NCI-H2227 (cell line): ENCODE results near the gene PDIK1L.

Experiments used
- DNase-seq: peaks from one replicate; lab custom pipeline; 2025; ENCODE audit not compliant: unreplicated experiment; lab: John Stamatoyannopoulos, UW

The PDIK1L gene

DNA sequence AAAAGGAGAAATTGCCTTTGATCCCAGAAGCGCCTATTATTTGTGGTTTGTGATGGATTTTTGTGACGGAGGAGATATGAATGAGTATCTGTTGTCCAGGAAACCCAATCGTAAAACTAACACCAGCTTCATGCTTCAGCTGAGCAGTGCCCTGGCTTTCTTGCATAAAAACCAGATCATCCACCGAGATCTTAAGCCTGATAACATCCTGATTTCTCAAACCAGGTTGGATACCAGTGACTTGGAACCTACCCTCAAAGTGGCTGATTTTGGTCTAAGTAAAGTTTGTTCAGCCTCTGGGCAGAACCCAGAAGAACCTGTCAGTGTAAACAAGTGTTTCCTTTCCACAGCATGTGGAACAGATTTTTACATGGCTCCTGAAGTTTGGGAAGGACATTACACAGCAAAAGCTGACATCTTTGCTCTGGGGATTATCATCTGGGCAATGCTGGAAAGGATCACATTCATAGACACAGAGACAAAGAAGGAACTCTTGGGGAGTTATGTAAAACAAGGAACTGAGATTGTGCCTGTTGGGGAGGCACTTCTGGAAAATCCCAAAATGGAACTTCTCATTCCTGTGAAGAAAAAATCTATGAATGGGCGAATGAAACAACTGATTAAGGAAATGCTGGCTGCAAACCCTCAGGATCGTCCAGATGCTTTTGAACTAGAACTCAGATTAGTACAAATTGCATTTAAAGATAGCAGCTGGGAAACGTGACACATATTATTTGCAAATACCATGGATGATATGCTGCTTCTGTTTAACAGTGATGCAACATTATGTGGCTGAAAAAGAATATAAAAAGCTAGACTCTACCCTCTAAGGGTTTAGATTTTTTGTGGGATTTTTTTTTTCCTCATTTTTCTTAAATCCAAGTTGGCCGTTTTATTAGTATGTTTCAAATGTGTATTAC is 10.5 kb downstream of the PDIK1L start:
- DNase-seq = no peak

DNA sequence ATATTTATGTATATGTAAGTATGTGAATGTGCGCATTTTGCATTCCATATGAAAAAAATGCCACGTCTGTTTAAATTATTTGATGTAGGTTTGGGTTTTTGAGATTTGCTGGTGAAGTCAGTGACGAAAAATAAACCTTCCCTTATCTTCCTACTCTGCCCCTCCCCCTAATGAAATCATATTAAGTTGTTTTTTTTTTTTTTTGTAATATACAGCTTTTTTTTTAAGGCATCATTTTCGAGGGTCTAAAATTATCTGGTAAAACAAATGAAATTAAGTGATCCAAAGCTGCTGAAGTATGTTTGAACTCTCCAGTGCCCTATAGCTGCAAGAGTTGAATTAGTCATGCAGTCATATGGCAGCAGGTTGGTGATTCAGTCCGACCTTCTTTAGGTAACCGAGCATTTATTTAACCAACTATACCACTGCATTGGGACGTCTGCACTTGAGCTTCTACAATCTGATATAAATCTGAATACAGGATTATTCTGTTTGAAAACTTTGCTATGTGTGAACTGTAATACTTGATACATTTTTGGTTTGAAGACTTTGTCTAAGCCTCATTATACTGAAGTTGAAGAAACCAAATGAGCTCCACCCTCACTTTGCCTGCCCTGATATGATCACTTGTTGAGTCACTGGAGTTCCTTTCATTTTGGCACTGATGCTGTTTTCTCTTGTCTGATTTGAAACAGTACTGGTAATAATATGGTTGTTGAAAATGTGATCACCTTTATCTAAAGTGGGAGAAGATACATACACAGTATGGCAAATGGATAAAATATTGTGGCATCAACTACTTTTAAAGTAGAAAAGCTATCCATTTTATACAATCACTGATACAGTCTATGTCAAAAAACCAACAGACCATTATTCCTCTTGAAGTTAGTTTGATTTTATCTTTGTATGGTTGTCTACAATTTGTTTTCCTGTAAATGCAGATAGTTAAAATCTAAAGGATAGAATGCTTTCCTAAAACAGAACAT is 11.7 kb downstream of the PDIK1L start:
- DNase-seq = no peak

DNA sequence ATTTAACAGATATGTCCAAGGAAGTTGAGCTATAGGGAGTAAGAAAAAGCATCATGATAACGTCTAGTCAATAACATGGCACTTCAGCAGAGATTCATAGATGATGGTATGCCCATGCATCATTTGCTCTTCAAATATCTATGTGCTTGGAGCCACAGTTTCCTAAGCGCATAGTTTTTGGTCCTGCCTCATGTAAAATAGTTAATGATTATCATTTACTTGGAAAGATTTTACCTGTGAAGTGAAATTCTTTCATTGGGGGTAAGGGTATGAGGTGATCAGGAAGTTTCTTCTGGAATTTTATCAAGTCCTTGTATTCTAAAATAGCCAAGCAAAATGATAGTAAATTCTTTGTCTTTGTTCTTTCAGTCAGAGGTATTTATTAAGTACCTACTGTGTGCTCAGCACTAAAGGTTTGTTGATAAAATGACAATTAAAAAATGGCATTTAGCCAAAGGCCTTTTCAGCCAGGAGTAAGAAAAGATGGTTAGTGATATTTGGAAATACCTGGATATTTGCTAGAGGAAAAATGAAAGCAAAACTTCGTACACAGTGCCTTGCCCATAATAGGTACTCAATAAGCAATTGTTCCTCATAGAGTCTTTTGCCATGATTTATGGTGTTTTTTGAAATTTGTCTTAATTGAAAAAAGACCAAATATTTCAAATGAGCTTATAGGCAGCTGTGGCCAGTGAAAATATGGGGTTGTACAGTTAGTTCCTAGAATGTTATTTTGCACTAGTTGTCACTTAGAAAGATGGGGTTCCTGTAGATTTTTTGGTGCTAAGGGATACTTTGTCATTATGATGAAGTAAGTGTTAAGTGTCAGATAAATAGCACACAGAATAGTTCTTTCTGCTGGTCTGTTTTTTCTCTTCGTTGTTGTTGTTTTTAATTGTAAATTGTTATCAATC is 13.1 kb downstream of the PDIK1L start:
- DNase-seq = no peak

DNA sequence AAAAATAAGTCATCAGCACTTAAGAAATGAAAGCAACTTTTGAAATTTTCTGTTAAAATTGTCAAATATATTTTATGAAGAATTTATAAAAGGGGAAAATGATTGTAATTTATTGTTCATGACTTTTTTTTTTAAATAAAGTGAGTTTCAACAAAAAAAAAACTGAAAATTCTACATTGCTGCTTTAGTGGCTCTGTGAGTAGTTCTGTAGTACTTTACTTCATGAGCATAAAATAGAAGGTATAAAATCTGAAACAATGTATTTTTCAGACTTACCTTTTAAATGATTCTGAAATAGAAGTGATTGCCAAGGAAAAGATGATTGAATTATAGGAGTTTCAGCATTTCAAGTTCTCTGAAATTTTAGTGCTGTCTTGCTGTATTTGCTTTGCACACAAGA is 13.8 kb downstream of the PDIK1L start:
- no peak for DNase-seq

DNA sequence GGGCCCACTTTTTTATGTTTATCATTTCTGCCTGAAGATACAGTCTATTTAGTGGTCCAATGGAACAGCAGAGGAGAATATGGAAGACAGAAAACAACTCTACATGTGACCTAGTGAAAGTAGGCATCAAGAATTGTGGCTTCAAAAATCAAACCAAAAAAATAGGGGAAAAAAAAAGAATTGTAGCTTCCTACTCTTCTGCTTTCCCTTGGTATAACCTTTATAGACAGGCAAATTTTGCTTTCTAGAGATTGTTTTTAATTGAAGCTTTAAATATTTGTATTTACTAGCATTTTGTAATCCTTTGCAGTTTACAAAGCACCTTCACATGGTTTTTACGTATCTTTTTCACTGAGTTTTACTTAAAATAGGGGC is 14.3 kb downstream of the PDIK1L start:
- DNase-seq = no peak

DNA sequence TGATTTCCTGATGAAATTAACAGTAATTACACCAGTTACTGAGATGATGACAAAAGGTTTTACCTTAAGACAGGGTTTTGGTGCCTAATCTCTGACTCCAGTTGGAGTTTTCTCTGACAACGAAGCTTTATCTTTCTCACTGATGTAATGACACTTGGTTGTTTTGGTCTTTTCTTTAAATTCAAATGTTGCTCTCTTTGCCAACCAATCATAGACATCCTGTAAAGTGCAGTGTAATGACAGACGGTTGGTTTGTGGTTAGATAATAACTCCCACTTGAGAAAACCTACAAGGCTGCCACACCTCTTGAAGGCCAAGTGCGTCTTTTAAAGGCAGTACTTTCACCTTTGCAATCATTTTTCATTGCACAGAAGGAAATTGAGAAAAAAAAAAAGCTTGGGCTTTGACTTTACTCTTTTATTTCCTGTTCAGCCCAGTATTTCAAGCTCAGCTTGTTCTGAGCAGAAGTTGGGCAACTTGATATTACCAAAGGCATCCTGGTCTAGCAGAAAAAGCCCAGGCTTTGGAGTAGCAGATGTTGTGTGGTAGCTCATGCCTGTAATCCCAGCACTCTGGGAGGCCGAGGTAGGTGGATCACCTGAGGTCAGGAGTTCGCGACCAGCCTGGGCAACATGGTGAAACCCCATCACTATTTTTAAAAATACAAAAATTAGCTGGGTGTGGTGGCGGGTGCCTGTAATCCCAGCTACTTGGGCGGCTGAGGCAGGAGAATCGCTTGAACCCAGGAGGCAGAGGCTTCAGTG is 14.9 kb downstream of the PDIK1L start:
- peak; percentile 89 for DNase-seq

DNA sequence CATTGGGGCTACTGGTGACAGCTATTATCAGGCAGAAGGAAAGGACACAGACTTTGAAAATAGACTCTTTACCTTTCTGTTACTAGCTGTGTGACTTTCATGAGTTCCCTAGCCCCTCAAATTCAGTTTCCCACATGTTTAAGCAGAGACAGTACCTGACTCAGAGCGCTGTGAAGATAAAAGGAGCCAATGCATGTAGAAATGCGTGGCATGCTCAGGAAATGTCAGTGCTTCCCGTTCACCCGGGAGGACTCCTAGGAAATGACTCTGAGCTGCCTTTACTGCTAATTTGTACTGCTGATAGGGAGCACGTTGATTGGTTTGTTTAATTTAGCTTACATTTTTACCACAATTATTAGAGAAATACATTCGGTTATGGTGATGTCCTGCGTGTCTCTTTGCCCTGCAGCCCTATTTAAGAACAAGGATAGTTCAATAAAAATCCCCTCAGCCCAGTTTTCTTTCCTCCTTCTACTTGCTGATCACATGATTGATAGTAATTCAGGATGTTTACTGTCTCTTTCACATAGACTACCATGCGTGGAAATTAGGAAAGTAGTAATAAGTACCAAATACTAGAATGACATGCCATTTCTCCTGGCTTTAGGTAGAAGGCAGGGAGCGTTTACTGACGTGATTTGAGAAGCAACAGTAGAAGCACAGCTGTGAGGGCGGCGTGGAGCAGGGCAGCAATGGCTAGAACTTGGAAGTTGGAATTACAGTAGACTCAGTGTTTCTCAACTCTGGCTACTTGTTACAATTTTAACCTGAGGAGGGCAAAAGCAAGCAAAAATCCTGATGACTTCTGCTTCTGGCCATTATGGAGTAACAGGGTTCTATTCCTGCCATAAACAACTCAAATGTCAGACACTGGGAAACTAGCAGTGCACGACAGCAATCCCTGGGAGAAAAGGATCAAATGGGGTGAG is 15.9 kb downstream of the PDIK1L start:
- DNase-seq = no peak

DNA sequence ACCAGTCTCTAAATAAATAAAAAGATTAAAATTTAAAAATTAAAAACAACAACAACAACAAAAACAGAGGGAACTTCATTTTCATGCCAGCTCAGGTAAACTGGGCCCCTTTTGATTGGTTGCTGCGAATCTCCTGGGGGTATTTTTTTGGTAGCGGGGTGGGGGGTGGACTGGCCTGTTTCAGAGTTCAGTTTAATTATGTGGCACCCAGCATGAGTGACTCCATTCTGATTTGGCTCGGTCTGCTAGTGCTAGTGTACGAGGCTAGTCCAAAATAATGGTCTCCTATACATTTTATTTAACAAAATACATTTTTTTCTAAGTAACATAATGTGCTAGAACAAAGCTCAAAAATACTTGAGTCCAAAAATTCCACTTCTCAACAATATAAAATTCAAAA is 18.2 kb downstream of the PDIK1L start:
- no peak for DNase-seq

DNA sequence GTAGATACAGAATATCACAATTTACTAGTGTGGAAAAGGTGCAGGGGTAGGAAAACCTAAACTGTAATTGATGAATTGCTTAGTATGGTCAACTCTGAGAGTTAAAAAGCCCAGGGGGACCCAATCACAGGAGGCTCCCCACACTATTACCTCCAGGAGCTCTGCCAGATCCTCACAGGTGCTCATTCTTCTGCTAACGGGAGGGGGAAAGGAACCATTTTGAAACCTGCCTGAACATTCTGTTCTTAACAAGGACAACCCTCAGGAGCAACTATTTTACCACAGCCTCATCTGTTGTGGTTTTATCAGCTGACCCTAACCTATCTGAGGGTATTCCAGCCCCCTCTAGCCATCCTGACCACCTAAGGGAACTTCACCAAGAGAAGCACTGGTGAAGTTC is 19.1 kb downstream of the PDIK1L start:
- DNase-seq = no peak

DNA sequence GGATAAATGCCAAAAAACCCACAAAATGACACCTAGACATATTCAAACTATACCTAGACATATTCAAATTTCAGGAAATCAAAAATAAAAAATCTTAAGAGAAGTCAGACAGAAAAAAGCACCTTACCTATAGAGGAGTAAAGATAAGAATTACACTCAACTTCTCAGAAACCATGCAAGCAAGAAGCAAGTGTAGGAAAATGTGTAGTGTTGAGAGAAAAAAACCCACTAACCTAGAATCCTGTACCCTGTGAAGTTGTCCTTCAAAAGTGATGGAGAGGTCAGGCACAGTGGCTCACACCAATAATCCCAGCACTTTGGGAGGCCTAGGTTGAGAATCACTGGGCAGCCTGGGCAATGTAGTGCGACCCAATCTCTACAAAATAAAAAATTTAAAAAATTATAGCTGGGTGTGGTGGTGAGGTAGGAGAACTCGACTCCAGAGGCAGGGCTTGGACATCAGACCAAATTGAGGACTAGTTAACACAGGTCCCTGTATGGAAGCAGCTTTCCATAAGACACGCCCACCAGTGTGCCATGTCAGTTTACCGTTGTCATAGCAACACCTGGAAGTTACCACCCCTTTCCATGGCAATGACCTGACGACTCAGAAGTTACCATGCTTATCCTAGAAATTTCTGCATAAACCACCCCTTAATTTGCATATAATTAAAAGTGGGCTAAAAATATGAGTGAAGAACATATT is 20.7 kb downstream of the PDIK1L start:
- DNase-seq = no peak

DNA sequence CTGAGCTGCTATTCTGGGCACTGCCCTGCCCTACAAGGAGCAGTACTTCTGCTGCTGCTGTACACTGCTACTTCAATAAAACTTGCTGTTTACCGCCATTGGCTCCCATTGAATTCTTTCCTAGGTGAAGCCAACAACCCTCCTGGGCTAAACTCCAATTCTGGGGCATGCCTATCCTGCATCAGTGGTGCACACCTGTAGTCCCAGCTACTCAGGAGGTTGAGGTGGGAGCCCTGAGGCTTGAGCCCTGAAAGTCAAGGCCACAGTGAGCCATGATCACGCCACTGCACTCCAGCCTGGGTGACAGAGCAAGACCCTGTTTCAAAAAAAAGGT is 21.2 kb downstream of the PDIK1L start:
- no peak for DNase-seq

DNA sequence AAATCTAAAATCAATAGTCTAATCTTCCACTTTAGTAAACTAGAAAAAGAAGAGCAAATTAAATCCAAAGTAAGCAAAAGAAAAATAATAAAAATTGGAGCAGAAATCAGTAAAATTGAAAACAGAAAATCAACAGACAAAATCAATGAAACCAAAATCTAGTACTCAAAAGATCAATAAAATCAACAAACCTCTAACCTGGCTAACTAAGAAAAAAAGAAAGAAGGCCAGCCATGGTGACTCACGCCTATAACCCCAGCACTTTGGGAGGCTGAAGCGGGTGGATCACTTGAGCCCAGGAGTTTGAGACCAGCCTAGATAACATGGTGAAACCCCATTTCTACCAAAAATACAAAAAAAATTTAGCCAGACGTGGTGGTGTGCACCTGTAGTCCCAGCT is 22.8 kb downstream of the PDIK1L start:
- no peak for DNase-seq

DNA sequence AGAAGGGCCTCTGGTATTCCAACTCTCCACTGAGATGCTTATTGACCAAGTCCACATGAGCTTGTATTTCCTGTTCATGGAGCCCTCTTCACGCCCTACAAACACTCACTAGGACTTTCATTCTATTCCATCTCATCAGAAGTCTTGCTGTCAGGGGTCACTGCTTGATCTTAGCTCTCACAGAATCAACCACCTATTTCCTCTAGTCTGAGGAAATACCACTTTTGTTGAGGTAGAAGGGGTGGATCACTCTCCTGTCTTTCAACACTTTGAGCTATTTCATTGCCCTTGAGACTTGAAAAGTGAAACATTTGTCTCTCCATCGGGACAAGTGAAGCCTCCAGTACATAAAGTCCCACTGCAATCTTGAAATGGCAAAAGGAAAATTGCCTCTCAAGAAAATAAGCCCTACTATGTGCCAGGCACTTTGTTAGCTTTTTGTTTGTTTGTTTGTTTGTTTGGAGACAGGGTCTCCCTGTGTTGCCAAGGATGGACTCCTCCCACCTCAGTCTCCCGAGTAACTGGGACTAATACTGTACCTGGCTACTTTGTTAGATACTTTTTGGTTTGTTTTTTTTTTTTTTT is 27.4 kb downstream of the PDIK1L start:
- DNase-seq = no peak

DNA sequence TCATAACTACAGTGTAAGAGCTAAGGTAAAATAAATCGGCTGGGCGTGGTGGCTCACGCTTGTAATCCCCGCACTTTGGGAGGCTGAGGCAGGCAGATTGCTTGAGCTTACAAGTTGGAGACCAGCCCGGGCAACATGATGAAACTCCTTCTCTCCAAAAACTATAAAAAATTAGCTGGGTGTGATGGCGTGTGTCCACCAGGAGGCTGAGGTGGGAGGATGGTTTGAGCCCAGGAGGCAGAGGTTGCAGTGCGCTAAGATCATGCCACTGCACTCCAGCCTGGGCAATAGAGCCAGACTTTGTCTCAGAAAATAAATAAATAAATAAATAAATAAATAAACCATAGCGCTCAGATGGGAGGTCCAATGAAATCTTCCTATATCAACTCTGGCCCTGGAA is 30.5 kb downstream of the PDIK1L start:
- no peak for DNase-seq

DNA sequence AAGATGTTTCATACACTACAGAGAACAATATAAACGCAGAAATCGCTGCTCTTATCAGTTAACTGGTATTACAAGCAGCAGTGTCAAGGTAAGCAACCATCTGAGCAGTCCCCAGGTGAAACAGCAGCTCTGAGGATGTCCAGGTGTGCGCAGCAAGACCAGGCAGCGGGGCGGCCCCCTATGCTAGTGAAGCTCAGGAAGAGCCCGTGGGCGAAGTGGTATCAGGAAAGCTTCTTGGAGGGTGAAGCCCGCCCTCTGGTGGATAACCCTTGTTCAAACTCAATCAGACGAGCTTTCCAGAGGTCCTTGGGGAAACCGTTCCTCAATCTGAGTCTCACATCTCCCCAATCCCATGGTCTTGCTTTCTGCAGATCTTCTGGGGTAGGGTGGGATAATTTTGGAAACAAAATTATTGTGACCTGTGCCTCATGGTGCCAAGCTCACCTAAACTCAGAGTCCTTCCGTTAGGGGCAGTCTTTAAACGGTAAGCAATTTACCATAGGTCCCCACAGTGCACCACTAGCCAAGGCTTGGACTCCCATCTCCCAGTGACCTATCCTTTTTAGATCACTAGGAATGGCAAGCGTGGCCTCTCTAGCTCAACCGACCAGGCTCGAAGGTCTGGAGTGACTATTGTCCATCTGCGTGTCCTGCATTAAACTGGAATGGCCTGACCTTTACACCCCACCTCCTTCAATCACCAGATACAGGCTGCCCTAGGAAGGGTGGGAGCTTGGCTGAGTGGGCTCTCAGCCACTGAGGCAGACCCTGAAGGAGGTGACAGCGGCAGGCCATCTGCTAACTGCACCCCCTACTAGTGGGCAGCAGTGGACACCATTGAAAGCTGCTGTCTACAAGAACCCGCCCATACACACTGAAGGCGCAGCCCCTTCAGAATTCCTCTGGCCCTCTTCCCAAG is 33.7 kb downstream of the PDIK1L start:
- DNase-seq = peak; percentile 86

DNA sequence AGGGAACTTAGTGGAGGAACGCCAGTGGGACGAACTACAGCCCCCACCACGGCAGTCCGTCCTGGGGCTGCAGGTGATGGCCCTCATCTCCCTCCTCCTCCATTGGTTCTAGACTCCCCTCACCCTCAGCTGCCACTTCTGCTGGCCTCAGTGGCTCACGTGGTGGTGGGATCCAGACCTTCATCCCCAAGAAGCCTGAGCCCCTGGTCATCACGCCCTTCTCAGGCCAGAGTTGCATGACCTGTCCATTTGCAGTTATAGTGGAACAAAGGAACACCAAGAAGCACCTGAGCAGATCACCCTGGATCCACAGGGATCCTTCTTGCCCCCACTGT is 34.3 kb downstream of the PDIK1L start:
- DNase-seq = no peak

DNA sequence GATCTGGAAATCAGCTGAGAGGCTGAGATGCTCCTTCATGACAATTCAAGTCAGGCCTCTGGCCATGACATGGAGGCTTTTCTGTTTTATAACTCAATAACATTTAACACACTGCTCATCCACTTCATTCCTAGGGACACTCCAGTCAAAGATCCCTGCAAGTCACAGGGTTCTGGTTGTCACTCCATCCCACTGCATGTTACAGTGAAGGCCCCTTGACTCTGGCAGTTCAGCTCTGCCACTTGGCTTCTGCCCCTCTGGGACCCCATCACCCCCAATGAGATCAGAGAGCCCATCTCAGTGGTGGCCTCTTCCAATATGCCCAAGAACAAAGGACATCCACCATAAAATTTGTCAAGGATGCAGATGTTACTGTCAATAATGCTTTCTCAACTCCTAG is 37.3 kb downstream of the PDIK1L start:
- DNase-seq = no peak
